Measurements from ENCODE around the gene OPCML. TPM values are rescaled to one million over a fixed set of nuclear protein-coding genes. Genes with fewer than 3 reads are reported as not detected.

Gene OPCML
- total RNA-seq, 1 donor = not detected

DNA sequence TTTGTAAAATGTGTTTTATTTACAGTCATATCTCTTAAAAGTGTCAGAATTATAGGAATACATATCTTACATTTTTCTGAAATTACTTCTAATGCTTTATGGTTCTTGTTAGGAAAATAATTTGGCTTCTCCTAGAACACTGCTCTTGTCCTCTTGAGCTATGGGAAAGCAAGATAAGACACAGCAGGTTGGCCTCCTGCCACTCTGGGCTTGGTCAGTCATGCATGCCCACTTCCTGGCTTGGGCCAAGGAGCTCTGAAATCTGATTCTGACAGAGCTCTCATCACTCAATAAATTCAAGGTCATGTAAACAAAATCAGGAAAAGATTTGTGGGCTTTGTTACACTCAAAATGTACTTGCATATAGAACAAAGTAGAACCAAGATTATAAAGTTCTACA is 1036.0 kb downstream of the OPCML start:
- TF ChIP-seq, protein P1, sequence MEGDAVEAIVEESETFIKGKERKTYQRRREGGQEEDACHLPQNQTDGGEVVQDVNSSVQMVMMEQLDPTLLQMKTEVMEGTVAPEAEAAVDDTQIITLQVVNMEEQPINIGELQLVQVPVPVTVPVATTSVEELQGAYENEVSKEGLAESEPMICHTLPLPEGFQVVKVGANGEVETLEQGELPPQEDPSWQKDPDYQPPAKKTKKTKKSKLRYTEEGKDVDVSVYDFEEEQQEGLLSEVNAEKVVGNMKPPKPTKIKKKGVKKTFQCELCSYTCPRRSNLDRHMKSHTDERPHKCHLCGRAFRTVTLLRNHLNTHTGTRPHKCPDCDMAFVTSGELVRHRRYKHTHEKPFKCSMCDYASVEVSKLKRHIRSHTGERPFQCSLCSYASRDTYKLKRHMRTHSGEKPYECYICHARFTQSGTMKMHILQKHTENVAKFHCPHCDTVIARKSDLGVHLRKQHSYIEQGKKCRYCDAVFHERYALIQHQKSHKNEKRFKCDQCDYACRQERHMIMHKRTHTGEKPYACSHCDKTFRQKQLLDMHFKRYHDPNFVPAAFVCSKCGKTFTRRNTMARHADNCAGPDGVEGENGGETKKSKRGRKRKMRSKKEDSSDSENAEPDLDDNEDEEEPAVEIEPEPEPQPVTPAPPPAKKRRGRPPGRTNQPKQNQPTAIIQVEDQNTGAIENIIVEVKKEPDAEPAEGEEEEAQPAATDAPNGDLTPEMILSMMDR (IDR thresholded peaks at IDR 0.05; ENCODE audit: insufficient read depth, low read depth, low read length) = no peak
- no peak for DNase-seq (ENCODE audit: low read depth)
- H3K4me3 ChIP-seq (ENCODE audit: low read depth, low read length) = no peak overlapping the region

DNA sequence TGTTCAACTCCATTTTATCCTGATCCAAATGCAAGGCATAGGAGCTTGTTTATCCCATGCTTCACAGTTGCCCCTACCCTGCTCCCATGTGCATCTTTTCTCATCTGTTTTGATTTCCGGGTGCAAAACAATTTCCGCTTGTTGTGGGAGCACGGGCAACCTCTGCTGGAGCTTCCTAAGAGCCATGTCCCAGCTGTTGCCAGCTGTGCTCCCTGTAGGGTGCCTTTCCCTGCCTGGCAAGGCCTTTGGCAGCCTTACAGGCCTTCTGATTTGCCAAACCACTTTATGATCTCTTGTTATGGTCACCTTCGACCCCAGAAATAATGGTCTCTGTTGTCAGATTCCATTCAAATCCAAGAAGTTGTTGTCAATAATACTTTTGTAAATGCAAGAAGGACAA is 1038.5 kb downstream of the OPCML start:
- DNase-seq (ENCODE audit: low read depth) = no peak
- H3K4me3 ChIP-seq (ENCODE audit: low read depth, low read length) = no peak overlapping the region
- TF ChIP-seq, protein P1 (IDR thresholded peaks at IDR 0.05; ENCODE audit: insufficient read depth, low read depth, low read length) = no peak

- TF ChIP-seq, protein P1 (IDR thresholded peaks at IDR 0.05; ENCODE audit: insufficient read depth, low read depth, low read length) = no peak
- no peak overlapping the region for H3K4me3 ChIP-seq (ENCODE audit: low read depth, low read length)
- no peak for DNase-seq (ENCODE audit: low read depth)
Measured at GRCh38 chr11:132490978-132491377, 1041.3 kb downstream of the OPCML start.

DNA sequence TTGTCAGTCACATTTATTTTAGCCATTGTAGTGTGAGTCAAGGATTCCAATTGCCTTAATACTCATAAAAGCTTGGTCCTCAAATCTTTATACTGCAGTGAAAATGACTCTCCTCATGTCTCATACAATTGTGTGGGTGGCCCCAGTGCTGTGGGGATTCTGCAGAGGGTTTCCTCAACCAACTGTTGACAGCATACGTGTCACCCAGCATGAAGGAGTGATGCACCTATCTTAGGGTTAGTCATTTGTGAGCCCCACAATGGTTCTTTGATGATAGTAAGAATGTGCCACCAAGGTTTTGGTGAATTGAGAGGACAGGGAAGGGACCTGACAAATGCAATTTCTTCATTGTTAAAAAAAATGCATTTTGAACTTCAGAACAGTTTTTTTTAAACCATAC is 1046.2 kb downstream of the OPCML start:
- TF ChIP-seq, protein P1 (IDR thresholded peaks at IDR 0.05; ENCODE audit: insufficient read depth, low read depth, low read length) = no peak
- H3K4me3 ChIP-seq (ENCODE audit: low read depth, low read length) = no peak overlapping the region
- DNase-seq (ENCODE audit: low read depth) = no peak

- no peak overlapping the region for H3K4me3 ChIP-seq (ENCODE audit: low read depth, low read length)
- TF ChIP-seq, protein P1 (IDR thresholded peaks at IDR 0.05; ENCODE audit: insufficient read depth, low read depth, low read length) = no peak
- DNase-seq (ENCODE audit: low read depth) = no peak
Measured at GRCh38 chr11:132475026-132475425, 1057.3 kb downstream of the OPCML start.

- TF ChIP-seq, protein P1 (IDR thresholded peaks at IDR 0.05; ENCODE audit: insufficient read depth, low read depth, low read length) = no peak
- H3K4me3 ChIP-seq (ENCODE audit: low read depth, low read length) = no peak overlapping the region
- DNase-seq (ENCODE audit: low read depth) = no peak
Measured at GRCh38 chr11:132472411-132473172, 1059.7 kb downstream of the OPCML start.

DNA sequence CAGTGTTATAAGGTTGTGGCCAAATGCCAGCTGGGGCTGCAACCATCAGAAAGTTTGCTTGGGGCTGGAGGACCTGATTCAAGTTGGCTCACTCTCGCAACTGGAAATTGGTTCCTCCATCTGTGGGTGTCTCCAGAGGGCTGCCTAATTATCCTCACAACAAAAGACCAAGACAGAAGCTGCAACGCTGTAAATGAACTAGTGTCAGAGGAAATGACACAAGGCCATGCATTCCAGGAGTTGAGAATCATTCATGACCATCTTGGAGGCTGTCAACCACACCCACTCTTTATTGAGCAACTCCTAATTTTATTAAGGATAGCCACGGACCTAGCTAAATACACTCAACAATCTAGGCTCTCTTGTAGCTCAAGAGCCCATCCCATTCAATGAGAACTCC is 1060.8 kb downstream of the OPCML start:
- DNase-seq (ENCODE audit: low read depth) = no peak
- TF ChIP-seq, protein P1 (IDR thresholded peaks at IDR 0.05; ENCODE audit: insufficient read depth, low read depth, low read length) = no peak
- no peak overlapping the region for H3K4me3 ChIP-seq (ENCODE audit: low read depth, low read length)
